ENCODE data around the gene OSBPL9.

OSBPL9 gene

GRCh38 chr1:51649593-51650091 lies 32.8 kb downstream of the OSBPL9 start:
- no peaks in the 10 kb centered on the region for H3K36me3 ChIP-seq (replicated peaks)
- H3K4me3 ChIP-seq (ENCODE audit: low read depth, low read length) = no peak overlapping the region
- in situ Hi-C loops (cut with HindIII; ENCODE audit: low pct_ligation_motif_present, low sequenced_read_pairs) = no loop called here
- H3K27me3 ChIP-seq (replicated peaks) = no peaks in the 10 kb centered on the region
- TF ChIP-seq CTCF (IDR thresholded peaks at IDR 0.05; ENCODE audit: low read depth, low read length, missing control alignments) = no peak
- no peak for DNase-seq
- peak overlapping the region; percentile 83 for H3K27ac ChIP-seq

DNA sequence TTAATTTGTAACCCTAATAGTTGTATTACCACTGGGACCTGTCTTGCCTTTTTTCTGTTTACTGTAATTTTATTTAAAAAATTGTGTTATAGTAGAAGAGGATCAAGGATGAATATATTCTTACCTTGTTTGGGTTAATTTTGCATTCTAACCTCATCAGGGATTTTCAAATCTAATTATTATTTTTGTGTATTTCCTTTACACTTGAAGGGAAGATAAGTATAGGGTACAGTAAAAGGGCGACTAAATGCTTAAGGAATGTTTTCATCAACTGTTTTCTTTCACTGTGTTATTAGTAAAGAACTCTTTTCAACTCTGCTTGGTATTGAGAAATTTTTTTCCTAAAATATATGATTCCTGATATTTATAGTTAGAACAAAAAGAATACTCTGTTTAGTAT lies 33.3 kb downstream of the OSBPL9 start:
- H3K36me3 ChIP-seq (replicated peaks) = no peaks in the 10 kb centered on the region
- H3K4me3 ChIP-seq (ENCODE audit: low read depth, low read length) = no peak overlapping the region
- no peaks in the 10 kb centered on the region for H3K27me3 ChIP-seq (replicated peaks)
- DNase-seq = no peak
- TF ChIP-seq CTCF (IDR thresholded peaks at IDR 0.05; ENCODE audit: low read depth, low read length, missing control alignments) = no peak
- no peak overlapping the region for H3K27ac ChIP-seq
- in situ Hi-C loops (cut with HindIII; ENCODE audit: low pct_ligation_motif_present, low sequenced_read_pairs) = no loop called here

DNA sequence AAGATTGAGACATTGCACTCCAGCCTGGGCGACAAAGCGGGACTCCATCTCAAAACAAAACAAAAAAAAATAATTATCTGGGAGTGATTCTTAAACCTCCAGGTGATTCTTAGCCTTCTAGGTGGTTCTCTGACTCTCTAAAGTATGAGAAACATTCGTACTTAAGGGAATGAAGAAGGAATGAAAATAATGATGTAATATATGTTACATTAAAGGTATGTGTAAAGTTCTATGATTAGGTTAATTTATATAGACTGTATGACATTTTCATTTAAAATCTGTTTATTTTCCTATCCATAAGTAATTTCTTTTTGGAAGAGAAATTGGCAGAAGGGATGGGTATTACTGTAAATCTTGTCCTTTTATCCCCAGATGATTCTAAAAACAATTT lies 34.7 kb downstream of the OSBPL9 start:
- Histone ChIP-seq H3K36me3 (replicated peaks) (no peaks in the 10 kb centered on the region), H3K27me3 (replicated peaks) (no peaks in the 10 kb centered on the region), H3K4me3 (ENCODE audit: low read depth, low read length) (no peak overlapping the region), H3K27ac (no peak overlapping the region)
- no peak for DNase-seq
- in situ Hi-C loops (cut with HindIII; ENCODE audit: low pct_ligation_motif_present, low sequenced_read_pairs) = no loop called here
- TF ChIP-seq CTCF (IDR thresholded peaks at IDR 0.05; ENCODE audit: low read depth, low read length, missing control alignments) = no peak

GRCh38 chr1:51652599-51652998 lies 35.7 kb downstream of the OSBPL9 start:
- TF ChIP-seq CTCF (IDR thresholded peaks at IDR 0.05; ENCODE audit: low read depth, low read length, missing control alignments) = no peak
- Histone ChIP-seq H3K4me3 (ENCODE audit: low read depth, low read length) (no peak overlapping the region), H3K27ac (no peak overlapping the region), H3K36me3 (replicated peaks) (no peaks in the 10 kb centered on the region), H3K27me3 (replicated peaks) (no peaks in the 10 kb centered on the region)
- DNase-seq = no peak
- in situ Hi-C loops (cut with HindIII; ENCODE audit: low pct_ligation_motif_present, low sequenced_read_pairs) = no loop called here

GRCh38 chr1:51653127-51653526 lies 36.2 kb downstream of the OSBPL9 start:
- Histone ChIP-seq H3K36me3 (replicated peaks) (no peaks in the 10 kb centered on the region), H3K27me3 (replicated peaks) (no peaks in the 10 kb centered on the region), H3K27ac (no peak overlapping the region), H3K4me3 (ENCODE audit: low read depth, low read length) (no peak overlapping the region)
- TF ChIP-seq CTCF (IDR thresholded peaks at IDR 0.05; ENCODE audit: low read depth, low read length, missing control alignments) = no peak
- DNase-seq = no peak
- in situ Hi-C loops (cut with HindIII; ENCODE audit: low pct_ligation_motif_present, low sequenced_read_pairs) = no loop called here

- no peak for DNase-seq
- in situ Hi-C loops (cut with HindIII; ENCODE audit: low pct_ligation_motif_present, low sequenced_read_pairs) = no loop called here
- H3K36me3 ChIP-seq (replicated peaks) = no peaks in the 10 kb centered on the region
- no peaks in the 10 kb centered on the region for H3K27me3 ChIP-seq (replicated peaks)
- H3K27ac ChIP-seq = no peak overlapping the region
- TF ChIP-seq CTCF (IDR thresholded peaks at IDR 0.05; ENCODE audit: low read depth, low read length, missing control alignments) = no peak
- no peak overlapping the region for H3K4me3 ChIP-seq (ENCODE audit: low read depth, low read length)
These were observed 37.1 kb downstream of the OSBPL9 start for GRCh38 chr1:51654000-51654399.
